Measurements from ENCODE around the gene NME3. TPM values are rescaled to one million over a fixed set of nuclear protein-coding genes. Genes with fewer than 3 reads are reported as not detected.

Gene NME3
- total and polyA plus RNA-seq, 9 of the 15 experiments (the other 6 are each of a cell fraction or from before 2014, with no cell fraction given): 0.68 to 76.3 (median 11.5) TPM

- TF ChIP-seq GMEB1 (CRISPR knock-in tag; IDR thresholded peaks at IDR 0.05) (peak; percentile 23; the same call in 1 of the 2 replicates), POLR2A (conservative IDR thresholded peaks at IDR 0.05) (peak; percentile 54), JUND (IDR thresholded peaks at IDR 0.05; ENCODE audit: borderline replicate concordance, low read depth, low read length) (0 out of 2 replicates have a peak, but pooled peaks have one; percentile 47), JUND (tag; IDR thresholded peaks at IDR 0.05; ENCODE audit: borderline replicate concordance, low read depth, low read length) (no peak; the same call in 2 of the 3 replicates), CREB3L1 (IDR thresholded peaks at IDR 0.05; ENCODE audit: borderline replicate concordance, low read depth) (peak; percentile 90), CBX2 (IDR thresholded peaks at IDR 0.05; ENCODE audit: insufficient read depth, low read length, poor library complexity, severe bottlenecking) (no peak), NEUROD1 (IDR thresholded peaks at IDR 0.05; ENCODE audit: borderline replicate concordance, low read depth, low read length, partially characterized antibody) (peak; percentile 98), TSHZ1 (CRISPR knock-in tag; IDR thresholded peaks at IDR 0.05) (no peak), ID3 (CRISPR knock-in tag; IDR thresholded peaks at IDR 0.05) (no peak), ID3 (tag; IDR thresholded peaks at IDR 0.05) (no peak), TGIF2 (CRISPR knock-in tag; IDR thresholded peaks at IDR 0.05) (no peak), FOXK1 (CRISPR knock-in tag; IDR thresholded peaks at IDR 0.05; ENCODE audit: borderline replicate concordance) (no peak), EGR1 (conservative IDR thresholded peaks at IDR 0.05) (peak; percentile 64), CHAMP1 (IDR thresholded peaks at IDR 0.05) (no peak), USF2 (CRISPR knock-in tag; IDR thresholded peaks at IDR 0.05) (no peak), SNRNP70 (optimal IDR thresholded peaks at IDR 0.05; ENCODE audit: low read depth, low read length) (no peak)
Observed at GRCh38 chr16:1782408-1783264, 11.3 kb upstream of the NME3 start, which contains the start of the genes NUBP2 and SPSB3 (continued).
